Mesenchymal stem cell (in vitro differentiated cells and primary cell): ENCODE data around the gene GLP2R.

ENCODE experiments used
- DNase-seq: peaks from one replicate; pipeline ENCODE4 v3.0.0-alpha.2; 2013
- H2AFZ ChIP-seq: one replicate; pipeline ENCODE4 v1.6.1; 2013; ENCODE audit warnings: low read depth, mild to moderate bottlenecking, control low read depth, inconsistent platforms, low read length, moderate library complexity
- H2AK5ac ChIP-seq: 2 replicates; pipeline ENCODE4 v1.6.1; 2013; ENCODE audit warnings: low read length, moderate library complexity, mild to moderate bottlenecking, inconsistent platforms; ENCODE audit not compliant: severe bottlenecking
- H2BK120ac ChIP-seq: one replicate; pipeline ENCODE4 v1.6.1; 2013; ENCODE audit warnings: low read depth, mild to moderate bottlenecking, inconsistent platforms, low read length, moderate library complexity
- H2BK12ac ChIP-seq, 2 experiments: one replicate each; pipeline ENCODE4 v1.6.1; 2013; ENCODE audit warnings: inconsistent platforms in 2 of 2, low read length in 2 of 2, mild to moderate bottlenecking in 2 of 2, moderate library complexity in 2 of 2, control low read depth in 1 of 2
- H2BK15ac ChIP-seq: one replicate; pipeline ENCODE4 v1.6.1; 2013; ENCODE audit warnings: mild to moderate bottlenecking, low read depth, inconsistent platforms; ENCODE audit not compliant: poor library complexity, severe bottlenecking
- H2BK5ac ChIP-seq: 2 replicates; pipeline ENCODE4 v1.6.1; 2013; ENCODE audit warnings: low read depth, mild to moderate bottlenecking, low read length, control low read depth, inconsistent platforms; ENCODE audit not compliant: poor library complexity, severe bottlenecking
- H3K14ac ChIP-seq, 2 experiments: one replicate each; pipeline ENCODE4 v1.6.1; 2013; ENCODE audit warnings: inconsistent platforms in 2 of 2, low read length in 2 of 2, control low read depth in 1 of 2, mild to moderate bottlenecking in 1 of 2, moderate library complexity in 1 of 2
- H3K18ac ChIP-seq, 2 experiments: one replicate each; pipeline ENCODE4 v1.6.1; 2013; ENCODE audit warnings: inconsistent platforms in 2 of 2, low read length in 2 of 2, control low read depth in 1 of 2, low read depth in 1 of 2, mild to moderate bottlenecking in 1 of 2
- H3K23ac ChIP-seq, 2 experiments: one replicate each; pipeline ENCODE4 v1.6.1; 2013; ENCODE audit warnings: inconsistent platforms in 2 of 2, low read length in 2 of 2, mild to moderate bottlenecking in 2 of 2, moderate library complexity in 2 of 2, control low read depth in 1 of 2
- H3K27ac ChIP-seq: 2 replicates; pipeline ENCODE4 v1.5.1; 2013; ENCODE audit warnings: mild to moderate bottlenecking, moderate library complexity, low read length, control low read depth, inconsistent platforms; ENCODE audit not compliant: poor library complexity, severe bottlenecking
- H3K27me3 ChIP-seq, 2 experiments: 2 replicates each; pipeline versions ENCODE4 v1.6.1 to v1.7.0; 2013; ENCODE audit warnings: low read length in 2 of 2, mild to moderate bottlenecking in 2 of 2, moderate library complexity in 2 of 2, control low read depth in 1 of 2, inconsistent platforms in 1 of 2; ENCODE audit not compliant: control insufficient read depth in 1 of 2, insufficient read depth in 1 of 2
- H3K36me3 ChIP-seq, 2 experiments: 2 replicates each; pipeline versions ENCODE4 v1.6.1 to v1.7.0; 2013; ENCODE audit warnings: low read length in 2 of 2, control low read depth in 1 of 2, inconsistent platforms in 1 of 2, low read depth in 1 of 2, mild to moderate bottlenecking in 1 of 2; ENCODE audit not compliant: insufficient read depth in 2 of 2, control insufficient read depth in 1 of 2
- H3K4ac ChIP-seq, 2 experiments: one replicate each; pipeline ENCODE4 v1.6.1; 2013; ENCODE audit warnings: inconsistent platforms in 2 of 2, low read length in 2 of 2, mild to moderate bottlenecking in 2 of 2, moderate library complexity in 2 of 2, control low read depth in 1 of 2, low read depth in 1 of 2
- H3K4me1 ChIP-seq: 2 replicates; pipeline ENCODE4 v1.6.1; 2013; ENCODE audit warnings: low read depth, low read length, control low read depth; ENCODE audit not compliant: control insufficient read depth, insufficient read depth
- H3K4me2 ChIP-seq: 2 replicates; pipeline ENCODE4 v1.6.1; 2013; ENCODE audit warnings: low read length, mild to moderate bottlenecking, inconsistent platforms; ENCODE audit not compliant: poor library complexity, severe bottlenecking
- H3K4me3 ChIP-seq, 2 experiments: 2 replicates each; pipeline versions ENCODE4 v1.5.1 to v1.7.0; 2013; ENCODE audit warnings: low read length in 2 of 2, mild to moderate bottlenecking in 2 of 2, control low read depth in 1 of 2, low read depth in 1 of 2; ENCODE audit not compliant: insufficient read depth in 1 of 2
- H3K79me1 ChIP-seq: replicated peaks from 2 replicates; pipeline ENCODE4 v1.6.1; 2013; ENCODE audit warnings: mild to moderate bottlenecking, control low read depth, low read length, inconsistent platforms; ENCODE audit not compliant: poor library complexity, severe bottlenecking
- H3K9ac ChIP-seq: 2 replicates; pipeline ENCODE4 v1.7.0; 2013; ENCODE audit warnings: mild to moderate bottlenecking, low read length, moderate library complexity
- H3K9me3 ChIP-seq: 2 replicates; pipeline ENCODE4 v1.7.0; 2013; ENCODE audit warnings: mild to moderate bottlenecking, low read length; ENCODE audit not compliant: control insufficient read depth
- H4K8ac ChIP-seq: one replicate; pipeline ENCODE4 v1.6.1; 2013; ENCODE audit warnings: inconsistent platforms, mild to moderate bottlenecking, low read length, moderate library complexity
- H4K91ac ChIP-seq: one replicate; pipeline ENCODE4 v1.6.1; 2013; ENCODE audit warnings: mild to moderate bottlenecking, low read length, inconsistent platforms
- WGBS: methylation state at CpG from one replicate; pipeline ENCODE4 v1.1.7; 2013; ENCODE audit warnings: mixed read lengths; 5-methylcytosine and 5-hydroxymethylcytosine counted together

GLP2R gene

DNA sequence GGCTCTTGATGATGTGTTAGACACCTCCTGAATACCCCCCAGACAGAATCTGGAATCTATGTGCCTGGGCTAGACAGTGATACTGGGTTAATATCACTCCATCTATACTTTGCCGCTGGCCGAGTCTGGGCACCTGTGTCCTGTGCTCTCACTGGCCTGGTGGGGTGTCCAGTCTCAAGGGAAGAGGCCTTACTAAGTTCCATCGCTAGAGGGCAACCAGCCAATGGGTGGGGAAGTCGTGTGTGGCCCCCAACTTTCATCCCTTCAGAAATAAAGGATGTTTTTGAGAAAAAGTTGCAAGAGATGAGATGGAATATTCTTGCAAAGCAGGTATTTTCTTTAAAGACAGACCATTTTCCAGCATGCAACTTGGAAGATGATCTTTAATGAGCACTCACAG lies 1.6 kb upstream of the GLP2R start:
- Histone ChIP-seq H2BK15ac (no peak overlapping the region), H2BK5ac (no peak overlapping the region), H2BK120ac (no peak overlapping the region), H3K79me1 (no peaks in the 10 kb centered on the region), H3K4ac (no peak overlapping the region), H2AK5ac (no peak overlapping the region), H4K91ac (no peak overlapping the region), H4K8ac (no peak overlapping the region), H3K27me3 (peaks cover 0 to 23% of the 10 kb centered on the region in 2 experiments), H3K4me3 (no peak overlapping the region), H3K9ac (no peak overlapping the region), H3K4me2 (no peak overlapping the region), H2AFZ (no peak overlapping the region), H3K36me3 (no peaks in the 10 kb centered on the region), H3K27ac (no peak overlapping the region), H3K9me3 (no peaks in the 10 kb centered on the region), H3K14ac (no peak overlapping the region), H2BK12ac (no peak overlapping the region), H3K4me1 (peaks cover 5% of the 10 kb centered on the region), H3K23ac (no peak overlapping the region), H3K18ac (no peak overlapping the region)
- WGBS, result 51% methylated on average over 4 of the region's 4 CpGs
- no peak for DNase-seq

DNA sequence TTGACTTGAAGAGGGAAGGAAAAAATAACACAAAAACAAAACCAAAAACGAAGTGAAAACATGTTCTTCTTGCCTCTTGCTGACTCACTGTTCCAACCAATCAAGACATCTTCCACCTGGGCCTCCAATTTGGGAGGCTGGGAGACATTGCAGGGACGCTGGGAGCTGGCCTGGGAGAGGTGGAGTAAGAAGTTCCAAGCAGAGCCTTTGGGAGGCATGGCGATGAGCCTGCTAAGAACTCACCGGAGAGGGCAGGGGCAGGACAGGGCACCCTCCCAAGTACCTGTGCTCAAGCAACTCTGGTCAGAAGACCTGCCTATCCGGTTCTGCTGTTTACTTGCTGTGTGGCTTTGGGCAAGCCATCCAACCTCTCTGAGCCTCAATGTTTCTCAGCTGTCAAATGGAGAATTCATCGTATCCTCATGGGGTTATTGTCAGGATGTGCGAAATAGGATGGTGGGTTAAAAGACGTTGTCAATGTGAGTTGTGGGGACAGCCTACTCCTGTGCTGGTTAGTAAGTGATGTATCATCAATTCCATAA lies 856 bp upstream of the GLP2R start:
- H2BK12ac ChIP-seq, result no peak overlapping the region
- no peak overlapping the region for H3K14ac ChIP-seq
- no peaks in the 10 kb centered on the region for H3K79me1 ChIP-seq
- peaks cover 0 to 26% of the 10 kb centered on the region in 2 experiments for H3K27me3 ChIP-seq
- no peak overlapping the region for H2BK15ac ChIP-seq
- H3K9me3 ChIP-seq, result no peaks in the 10 kb centered on the region
- H4K8ac ChIP-seq, result no peak overlapping the region
- H3K4ac ChIP-seq, result no peak overlapping the region
- H4K91ac ChIP-seq, result no peak overlapping the region
- H2BK5ac ChIP-seq, result no peak overlapping the region
- H3K4me3 ChIP-seq, result no peak overlapping the region
- 92% methylated on average over 7 of the region's 8 CpGs for WGBS
- peaks cover 5% of the 10 kb centered on the region for H3K4me1 ChIP-seq
- no peak overlapping the region for H3K9ac ChIP-seq
- no peaks in the 10 kb centered on the region for H3K36me3 ChIP-seq
- no peak overlapping the region for H3K23ac ChIP-seq
- H2BK120ac ChIP-seq, result no peak overlapping the region
- H3K27ac ChIP-seq, result no peak overlapping the region
- H3K18ac ChIP-seq, result no peak overlapping the region
- H2AK5ac ChIP-seq, result no peak overlapping the region
- H3K4me2 ChIP-seq, result no peak overlapping the region
- H2AFZ ChIP-seq, result no peak overlapping the region
- no peak for DNase-seq

DNA sequence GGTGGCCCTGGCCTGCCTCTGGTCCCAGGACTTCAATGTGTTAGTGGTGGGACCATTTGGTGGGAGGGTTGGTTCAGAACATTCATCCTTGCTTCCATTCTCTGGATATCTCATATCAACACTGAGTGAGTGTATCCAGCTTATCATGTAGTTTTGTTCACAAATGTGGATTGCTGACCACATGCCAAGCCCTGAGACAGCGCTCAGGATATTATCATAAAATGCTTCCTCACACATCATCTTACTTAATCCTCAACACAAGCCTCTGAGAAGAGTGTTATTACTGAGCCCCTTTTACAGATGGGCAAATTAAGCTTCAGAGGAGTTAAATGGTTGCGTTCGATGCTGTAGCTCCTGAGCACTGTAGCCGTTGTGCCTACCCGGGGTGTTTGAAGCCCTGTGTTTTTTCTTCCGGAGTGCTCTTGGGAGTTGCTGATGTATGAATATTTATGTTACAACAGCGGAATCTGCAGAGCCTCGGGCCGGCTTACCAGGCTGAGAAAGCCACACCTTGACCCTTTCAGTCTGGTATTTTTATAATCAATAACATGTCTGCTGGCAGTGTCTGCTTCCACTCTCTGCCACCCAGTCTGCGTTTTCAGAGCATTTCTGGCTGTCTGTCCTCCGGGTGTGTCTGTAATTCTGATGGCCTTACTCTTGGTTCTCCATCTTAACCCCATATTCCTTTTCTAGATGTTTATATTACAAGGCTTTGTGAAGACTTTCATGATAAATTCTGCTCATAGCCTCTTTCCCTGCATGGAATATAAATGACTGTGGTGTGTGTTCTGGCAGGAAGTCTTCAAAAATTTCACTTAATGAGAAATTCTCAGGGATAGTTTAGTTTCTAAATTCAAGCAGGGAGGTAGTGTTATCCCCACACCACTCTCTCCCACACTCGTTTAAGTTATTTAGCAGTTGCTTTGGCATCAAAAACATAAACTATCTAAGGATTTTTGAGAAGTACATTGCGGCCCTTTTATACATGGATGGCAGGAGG lies 2.9 kb downstream of the GLP2R start:
- Histone ChIP-seq H3K14ac (no peak overlapping the region), H3K27ac (no peak overlapping the region), H3K23ac (no peak overlapping the region), H3K9ac (no peak overlapping the region), H3K9me3 (peaks cover 5% of the 10 kb centered on the region), H3K79me1 (no peaks in the 10 kb centered on the region), H3K18ac (peak overlapping the region; percentile 3 to 49), H3K36me3 (no peaks in the 10 kb centered on the region), H2BK12ac (peak overlapping the region in 1 of 2 experiments; percentile 76), H3K4me1 (peaks cover 3% of the 10 kb centered on the region), H2BK120ac (no peak overlapping the region), H3K4me3 (no peak overlapping the region), H2AFZ (no peak overlapping the region), H2AK5ac (no peak overlapping the region), H3K27me3 (peaks cover 0 to 32% of the 10 kb centered on the region in 2 experiments), H4K91ac (peak overlapping the region; percentile 2), H3K4ac (no peak overlapping the region), H2BK5ac (no peak overlapping the region), H4K8ac (no peak overlapping the region), H3K4me2 (no peak overlapping the region), H2BK15ac (peak overlapping the region; percentile 46)
- peak; percentile 22 for DNase-seq
- WGBS, result 59% methylated on average over 12 of the region's 13 CpGs

DNA sequence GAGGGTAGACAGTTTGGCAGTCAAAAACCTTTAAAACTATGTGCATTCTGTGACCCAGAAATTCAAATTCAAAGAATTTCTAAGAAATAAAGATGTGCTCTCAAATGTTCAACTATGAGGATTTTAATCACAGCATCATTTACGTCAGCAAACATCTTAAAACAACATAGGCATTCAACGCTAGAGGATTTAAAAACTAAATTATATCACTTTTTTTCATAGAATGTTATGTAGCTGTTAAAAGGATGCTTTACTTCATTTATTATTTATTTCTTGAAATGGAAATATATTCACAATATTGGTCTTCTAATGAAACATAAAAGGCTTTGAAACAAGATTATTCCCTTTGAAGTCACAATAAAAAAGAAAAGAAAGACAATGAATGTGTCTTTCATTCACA lies 3.6 kb downstream of the GLP2R start:
- Histone ChIP-seq H2BK120ac (no peak overlapping the region), H3K9me3 (peaks cover 9% of the 10 kb centered on the region), H3K4ac (no peak overlapping the region), H2BK12ac (no peak overlapping the region), H2BK15ac (no peak overlapping the region), H3K4me3 (no peak overlapping the region), H3K4me1 (peaks cover 3% of the 10 kb centered on the region), H3K23ac (no peak overlapping the region), H2BK5ac (no peak overlapping the region), H3K79me1 (no peaks in the 10 kb centered on the region), H4K91ac (no peak overlapping the region), H2AFZ (no peak overlapping the region), H3K4me2 (no peak overlapping the region), H3K14ac (no peak overlapping the region), H3K36me3 (no peaks in the 10 kb centered on the region), H3K27ac (no peak overlapping the region), H4K8ac (no peak overlapping the region), H3K27me3 (peaks cover 0 to 30% of the 10 kb centered on the region in 2 experiments), H3K9ac (no peak overlapping the region), H2AK5ac (no peak overlapping the region), H3K18ac (no peak overlapping the region)
- DNase-seq, result no peak
- WGBS, result no CpG with 5 or more reads among the region's 2 CpGs
